IMR-90 (cell line): Measurements from ENCODE around the gene PARP16. TPM values are rescaled to one million over a fixed set of nuclear protein-coding genes. Genes with fewer than 3 reads are reported as not detected.

Experiments
- ATAC-seq: fragments of 200-7000 bp; cut with Tn5 transposase; 2 replicates; pipeline ENCODE4 v1.9.1; 2020; ENCODE audit warnings: low read depth, mild to moderate bottlenecking, moderate library complexity
- BruUV-seq: library from RNA; stranded (reverse); fragments of 400-500 nt; replicated peaks from 2 replicates; lab custom pipeline; 2021; lab: Mats Ljungman, UMichigan
- CTCF ChIA-PET: fragments of 300-600 bp; formaldehyde crosslinking; extraction: SDS; loops from one replicate; lab custom pipeline; 2021; ENCODE audit warnings: antibody characterized with exemption; lab: Yijun Ruan, JAX
- POLR2A ChIA-PET: fragments of 300-600 bp; sonication (Branson Sonifier 250); formaldehyde crosslinking; loops from one replicate; lab custom pipeline; 2022; ENCODE audit warnings: antibody characterized with exemption; ENCODE audit not compliant: unreplicated experiment; lab: Charles Lee
- DNase-seq: peaks from one replicate; pipeline ENCODE4 v3.0.0; 2013
- H2AFZ ChIP-seq: replicated peaks from 2 replicates; pipeline ENCODE3; 2013; ENCODE audit warnings: low read length, mild to moderate bottlenecking; ENCODE audit not compliant: poor library complexity
- H2AK5ac ChIP-seq: 2 replicates; pipeline ENCODE4 v1.6.1; 2013; ENCODE audit warnings: low read depth, low read length, inconsistent platforms
- H2AK9ac ChIP-seq: replicated peaks from 2 replicates; pipeline ENCODE3; 2013; ENCODE audit warnings: mild to moderate bottlenecking, low read depth, low read length, moderate library complexity; ENCODE audit not compliant: poor library complexity
- H2BK120ac ChIP-seq: 2 replicates; pipeline ENCODE4 v1.6.1; 2013; ENCODE audit warnings: low read depth, low read length, inconsistent platforms
- H2BK15ac ChIP-seq: 3 replicates; pipeline ENCODE4 v1.6.1; 2013; ENCODE audit warnings: low read depth, low read length, inconsistent platforms
- H2BK20ac ChIP-seq: 2 replicates; pipeline ENCODE4 v1.6.1; 2013; ENCODE audit warnings: low read depth, mild to moderate bottlenecking, inconsistent platforms, low read length, moderate library complexity
- H2BK5ac ChIP-seq: 2 replicates; pipeline ENCODE4 v1.6.1; 2013; ENCODE audit warnings: mild to moderate bottlenecking, low read depth, low read length, inconsistent platforms; ENCODE audit not compliant: poor library complexity, severe bottlenecking
- H3K14ac ChIP-seq: replicated peaks from 2 replicates; pipeline ENCODE4 v1.6.1; 2013; ENCODE audit warnings: low read depth, low read length, inconsistent platforms
- H3K18ac ChIP-seq: 2 replicates; pipeline ENCODE4 v1.6.1; 2013; ENCODE audit warnings: low read depth, low read length, control low read depth
- H3K23ac ChIP-seq: 2 replicates; pipeline ENCODE4 v1.6.1; 2013; ENCODE audit warnings: low read depth, low read length, inconsistent platforms
- H3K27ac ChIP-seq: 2 replicates; pipeline ENCODE4 v1.5.1; 2013; ENCODE audit warnings: mild to moderate bottlenecking, control low read depth, low read length; ENCODE audit not compliant: insufficient read depth
- H3K27me3 ChIP-seq: 2 replicates; pipeline ENCODE4 v1.6.1; 2013; ENCODE audit warnings: low read length; ENCODE audit not compliant: control insufficient read depth, insufficient read depth
- H3K36me3 ChIP-seq: 2 replicates; pipeline ENCODE4 v1.6.1; 2013; ENCODE audit warnings: low read length, mixed read lengths; ENCODE audit not compliant: control insufficient read depth, insufficient read depth
- H3K4ac ChIP-seq: 2 replicates; pipeline ENCODE4 v1.6.1; 2013; ENCODE audit warnings: low read depth, low read length, inconsistent platforms
- H3K4me1 ChIP-seq: 2 replicates; pipeline ENCODE4 v1.6.1; 2013; ENCODE audit warnings: low read length, mixed read lengths; ENCODE audit not compliant: control insufficient read depth, insufficient read depth
- H3K4me2 ChIP-seq: 2 replicates; pipeline ENCODE4 v1.6.1; 2013; ENCODE audit warnings: low read depth, mild to moderate bottlenecking, control low read depth, low read length, moderate library complexity
- H3K4me3 ChIP-seq: 2 replicates; pipeline ENCODE4 v1.5.1; 2013; ENCODE audit warnings: low read depth, mild to moderate bottlenecking, control low read depth, low read length, moderate library complexity; ENCODE audit not compliant: insufficient read depth
- H3K56ac ChIP-seq: 2 replicates; pipeline ENCODE4 v1.6.1; 2013; ENCODE audit warnings: low read length, inconsistent platforms; ENCODE audit not compliant: insufficient read depth; ENCODE audit errors: extremely low read depth
- H3K79me1 ChIP-seq, 2 experiments: 2 replicates each; pipeline ENCODE4 v1.6.1; 2013; ENCODE audit warnings: low read length in 2 of 2, inconsistent platforms in 1 of 2, low read depth in 1 of 2
- H3K9ac ChIP-seq: 2 replicates; pipeline ENCODE4 v1.6.1; 2013; ENCODE audit warnings: low read depth, low read length, control low read depth
- H3K9me1 ChIP-seq: 2 replicates; pipeline ENCODE4 v1.6.1; 2013; ENCODE audit warnings: low read length, inconsistent platforms; ENCODE audit not compliant: insufficient read depth
- H3K9me3 ChIP-seq: 2 replicates; pipeline ENCODE4 v1.6.1; 2013; ENCODE audit warnings: low read length; ENCODE audit not compliant: control insufficient read depth, insufficient read depth
- H4K20me1 ChIP-seq: 2 replicates; pipeline ENCODE4 v1.6.1; 2013; ENCODE audit warnings: low read length, inconsistent platforms; ENCODE audit not compliant: insufficient read depth
- H4K5ac ChIP-seq: 2 replicates; pipeline ENCODE4 v1.6.1; 2013; ENCODE audit warnings: mild to moderate bottlenecking, low read depth, low read length, control low read depth
- H4K8ac ChIP-seq, 2 experiments: 2 replicates each; pipeline ENCODE4 v1.6.1; 2013; ENCODE audit warnings: low read depth in 2 of 2, low read length in 2 of 2, control low read depth in 1 of 2, inconsistent platforms in 1 of 2
- H4K91ac ChIP-seq: 2 replicates; pipeline ENCODE4 v1.6.1; 2013; ENCODE audit warnings: low read depth, low read length, inconsistent platforms; ENCODE audit not compliant: insufficient read depth
- BHLHE40 ChIP-seq: fragments of 150-350 bp; IDR thresholded peaks from 2 replicates; pipeline ENCODE4 v1.6.1; 2016; ENCODE audit warnings: mild to moderate bottlenecking, low read depth, low read length
- CEBPB ChIP-seq: IDR thresholded peaks from 2 replicates; pipeline ENCODE4 v1.6.1; 2012; ENCODE audit warnings: low read depth, low read length, improper control_type of control experiment
- CHD1 ChIP-seq: IDR thresholded peaks from 2 replicates; pipeline ENCODE4 v1.6.1; 2012; ENCODE audit warnings: low read depth, low read length, improper control_type of control experiment
- FOS ChIP-seq: fragments of 150-350 bp; IDR thresholded peaks from 2 replicates; pipeline ENCODE4 v1.6.1; 2016; ENCODE audit warnings: low read depth, low read length
- MAFK ChIP-seq: IDR thresholded peaks from 2 replicates; pipeline ENCODE4 v1.6.1; 2012; ENCODE audit warnings: low read depth, low read length, improper control_type of control experiment
- MAZ ChIP-seq: IDR thresholded peaks from 2 replicates; pipeline ENCODE4 v1.6.1; 2012; ENCODE audit warnings: low read depth, mild to moderate bottlenecking, low read length, improper control_type of control experiment, moderate library complexity, borderline replicate concordance
- MXI1 ChIP-seq: IDR thresholded peaks from 2 replicates; pipeline ENCODE4 v1.6.1; 2012; ENCODE audit warnings: low read depth, mild to moderate bottlenecking, low read length, moderate library complexity, borderline replicate concordance
- NFE2L2 ChIP-seq: fragments of 150-350 bp; IDR thresholded peaks from 2 replicates; pipeline ENCODE4 v1.6.1; 2016; ENCODE audit warnings: low read depth, mild to moderate bottlenecking, low read length
- POLR2A ChIP-seq: IDR thresholded peaks from 2 replicates; pipeline ENCODE4 v1.6.1; 2012; ENCODE audit warnings: mild to moderate bottlenecking, low read depth, low read length
- RAD21 ChIP-seq: IDR thresholded peaks from 2 replicates; pipeline ENCODE4 v1.6.1; 2012; ENCODE audit warnings: low read length, improper control_type of control experiment
- RCOR1 ChIP-seq: IDR thresholded peaks from 2 replicates; pipeline ENCODE4 v1.6.1; 2012; ENCODE audit warnings: mild to moderate bottlenecking, low read length, improper control_type of control experiment; ENCODE audit not compliant: insufficient replicate concordance
- RFX5 ChIP-seq: IDR thresholded peaks from 2 replicates; pipeline ENCODE4 v1.8.0; 2012; ENCODE audit warnings: low read depth, mild to moderate bottlenecking, low read length, moderate library complexity
- SMC3 ChIP-seq: fragments of 150-350 bp; IDR thresholded peaks from 2 replicates; pipeline ENCODE4 v1.6.1; 2016; ENCODE audit warnings: low read depth, mild to moderate bottlenecking, antibody characterized with exemption, low read length, moderate library complexity
- USF2 ChIP-seq: fragments of 150-350 bp; IDR thresholded peaks from 2 replicates; pipeline ENCODE4 v1.6.1; 2017; ENCODE audit warnings: mild to moderate bottlenecking, antibody characterized with exemption, low read length, low read depth
- WGBS, 2 experiments: methylation state at CpG; one replicate each; pipeline versions ENCODE4 v1.1.5 to v1.1.7; 2013; ENCODE audit warnings: missing lambda C conversion rate in 2 of 2; ENCODE audit not compliant: insufficient read length in 1 of 2; ENCODE audit errors: extremely low coverage in 2 of 2; 5-methylcytosine and 5-hydroxymethylcytosine counted together
- dilution Hi-C: fragments of 300-500 bp; cut with HindIII; formaldehyde crosslinking; loops from one replicate; pipeline ENCODE4 v1.14.3; 2018; ENCODE audit warnings: low sequenced_read_pairs; ENCODE audit not compliant: unreplicated experiment
- in situ Hi-C: fragments of 300-500 bp; cut with MboI; formaldehyde crosslinking; loops from 3 replicates; pipeline ENCODE4 v1.14.3; 2019; ENCODE audit warnings: low sequenced_read_pairs, inconsistent platforms, mixed read lengths
- intact Hi-C: fragments of 100-400 bp; cut with micrococcal nuclease; formaldehyde crosslinking; loops from 2 replicates; pipeline ENCODE4 v1.10.0; 2022
- polyA plus RNA-seq, 3 experiments: library from polyadenylated mRNA; depleted of rRNA; stranded (reverse); fragments of >200 nt; gene quantifications; 2 replicates each; pipeline ENCODE4 v1.2.3, GENCODE V29; 2012; ENCODE audit warnings: low replicate concordance in 1 of 3
- total RNA-seq: library from RNA; depleted of rRNA; stranded (reverse); fragments of >200 nt; gene quantifications from 2 replicates; pipeline ENCODE4 v1.2.3, GENCODE V29; 2012
- TF ChIP-seq, protein P1 (sequence below): fragments of 150-350 bp; IDR thresholded peaks from 2 replicates; pipeline ENCODE4 v1.6.1; 2016; ENCODE audit warnings: low read depth, mild to moderate bottlenecking, low read length, moderate library complexity, borderline replicate concordance
- TF ChIP-seq, protein P2 (sequence below): conservative IDR thresholded peaks from 2 replicates; pipeline ENCODE4 v1.5.1; 2012; ENCODE audit warnings: mild to moderate bottlenecking, low read depth, low read length, improper control_type of control experiment

Gene PARP16
- total and polyA plus RNA-seq, 2 of the 4 experiments (the other 2 are of a cell fraction): 1.3 to 5.0 TPM

DNA sequence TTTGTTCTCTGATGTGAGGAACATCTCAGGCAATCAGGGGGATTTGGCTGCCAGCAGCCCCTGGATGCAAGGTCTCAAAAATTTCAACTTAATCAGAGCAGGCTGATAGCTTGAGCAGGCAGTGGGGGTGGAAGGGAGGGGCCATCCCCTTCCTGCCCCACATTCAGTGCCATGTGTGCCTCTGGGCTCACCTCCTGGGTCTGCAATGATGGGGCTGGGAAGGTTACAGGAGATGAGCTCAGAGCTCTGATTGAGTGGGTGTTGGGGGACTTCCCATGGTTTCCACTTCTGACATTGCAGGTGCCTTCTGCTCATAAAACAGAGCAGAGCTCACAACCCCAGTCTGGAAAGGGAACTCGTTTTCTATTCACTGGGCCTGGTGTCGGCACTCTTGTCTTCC lies 37.0 kb downstream of the PARP16 start:
- BruUV-seq: no TSS peak
- WGBS, 2 experiments: no CpG with 5 or more reads among the region's 2 CpGs

More for the DNA sequence above, 37.0 kb downstream of the PARP16 start:
- H3K36me3 ChIP-seq: no peaks in the 10 kb centered on the region
- no peak overlapping the region for H4K8ac ChIP-seq
- H3K23ac ChIP-seq: no peak overlapping the region
- CTCF ChIA-PET: no interaction called here
- dilution Hi-C loops: no loop called here
- H2BK5ac ChIP-seq: no peak overlapping the region
- intact Hi-C loops: no loop called here
- H2BK20ac ChIP-seq: no peak overlapping the region
- no peak overlapping the region for H2AFZ ChIP-seq
- H3K4me2 ChIP-seq: no peak overlapping the region
- no peak overlapping the region for H2BK15ac ChIP-seq
- no peaks in the 10 kb centered on the region for H3K9me3 ChIP-seq
- H3K18ac ChIP-seq: no peak overlapping the region
- peaks cover 8% of the 10 kb centered on the region; the same call in 1 of the 2 replicates for H3K4me1 ChIP-seq
- no peaks in the 10 kb centered on the region for H3K79me1 ChIP-seq
- ATAC-seq (no peak), DNase-seq (peak; percentile 30)
- H2BK120ac ChIP-seq: no peak overlapping the region
- no peak overlapping the region for H4K91ac ChIP-seq
- H3K4me3 ChIP-seq: no peak overlapping the region
- no peaks in the 10 kb centered on the region for H3K27me3 ChIP-seq
- POLR2A ChIA-PET: no interaction called here
- TF ChIP-seq SMC3 (no peak), MXI1 (no peak), MAFK (no peak), POLR2A (no peak), USF2 (no peak), RFX5 (no peak), FOS (no peak), RAD21 (no peak), RCOR1 (no peak), BHLHE40 (no peak), CEBPB (no peak), NFE2L2 (no peak), CHD1 (no peak), MAZ (no peak)
- TF ChIP-seq, protein P1, sequence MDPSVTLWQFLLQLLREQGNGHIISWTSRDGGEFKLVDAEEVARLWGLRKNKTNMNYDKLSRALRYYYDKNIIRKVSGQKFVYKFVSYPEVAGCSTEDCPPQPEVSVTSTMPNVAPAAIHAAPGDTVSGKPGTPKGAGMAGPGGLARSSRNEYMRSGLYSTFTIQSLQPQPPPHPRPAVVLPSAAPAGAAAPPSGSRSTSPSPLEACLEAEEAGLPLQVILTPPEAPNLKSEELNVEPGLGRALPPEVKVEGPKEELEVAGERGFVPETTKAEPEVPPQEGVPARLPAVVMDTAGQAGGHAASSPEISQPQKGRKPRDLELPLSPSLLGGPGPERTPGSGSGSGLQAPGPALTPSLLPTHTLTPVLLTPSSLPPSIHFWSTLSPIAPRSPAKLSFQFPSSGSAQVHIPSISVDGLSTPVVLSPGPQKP: no peak
- TF ChIP-seq, protein P2, sequence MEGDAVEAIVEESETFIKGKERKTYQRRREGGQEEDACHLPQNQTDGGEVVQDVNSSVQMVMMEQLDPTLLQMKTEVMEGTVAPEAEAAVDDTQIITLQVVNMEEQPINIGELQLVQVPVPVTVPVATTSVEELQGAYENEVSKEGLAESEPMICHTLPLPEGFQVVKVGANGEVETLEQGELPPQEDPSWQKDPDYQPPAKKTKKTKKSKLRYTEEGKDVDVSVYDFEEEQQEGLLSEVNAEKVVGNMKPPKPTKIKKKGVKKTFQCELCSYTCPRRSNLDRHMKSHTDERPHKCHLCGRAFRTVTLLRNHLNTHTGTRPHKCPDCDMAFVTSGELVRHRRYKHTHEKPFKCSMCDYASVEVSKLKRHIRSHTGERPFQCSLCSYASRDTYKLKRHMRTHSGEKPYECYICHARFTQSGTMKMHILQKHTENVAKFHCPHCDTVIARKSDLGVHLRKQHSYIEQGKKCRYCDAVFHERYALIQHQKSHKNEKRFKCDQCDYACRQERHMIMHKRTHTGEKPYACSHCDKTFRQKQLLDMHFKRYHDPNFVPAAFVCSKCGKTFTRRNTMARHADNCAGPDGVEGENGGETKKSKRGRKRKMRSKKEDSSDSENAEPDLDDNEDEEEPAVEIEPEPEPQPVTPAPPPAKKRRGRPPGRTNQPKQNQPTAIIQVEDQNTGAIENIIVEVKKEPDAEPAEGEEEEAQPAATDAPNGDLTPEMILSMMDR: no peak
- peaks cover 15% of the 10 kb centered on the region for H3K9me1 ChIP-seq
- H3K4ac ChIP-seq: no peak overlapping the region
- no peak overlapping the region for H3K9ac ChIP-seq
- peak overlapping the region; percentile 5 for H2AK9ac ChIP-seq
- no peaks in the 10 kb centered on the region for H4K20me1 ChIP-seq
- H4K5ac ChIP-seq: no peak overlapping the region
- H3K56ac ChIP-seq: no peak overlapping the region
- in situ Hi-C loops: no loop called here
- H3K27ac ChIP-seq: no peak overlapping the region
- H3K14ac ChIP-seq: no peak overlapping the region
- H2AK5ac ChIP-seq: no peak overlapping the region
